ENCODE data around the gene CGB1.

The CGB1 gene

GRCh38 chr19:49009828-49010227 lies 26.9 kb downstream of the CGB1 start:
- peaks cover 24% of the 10 kb centered on the region for H4K20me1 ChIP-seq (ENCODE audit: insufficient read depth, low read length)
- H3K4me1 ChIP-seq (ENCODE audit: insufficient read depth, low read length): no peaks in the 10 kb centered on the region
- H2AFZ ChIP-seq (ENCODE audit: low read depth, low read length): no peak overlapping the region
- H3K36me3 ChIP-seq (ENCODE audit: insufficient read depth, low read length): peaks cover 85% of the 10 kb centered on the region
- no peak overlapping the region for H3K4me3 ChIP-seq (ENCODE audit: low read depth in 1 of 2, low read length in 2 of 2)
- no peak overlapping the region for H3K9ac ChIP-seq (ENCODE audit: low read depth, low read length)
- no peak for TF ChIP-seq EZH2 (IDR thresholded peaks at IDR 0.05; ENCODE audit: borderline replicate concordance, low read depth, low read length, severe bottlenecking)
- TF ChIP-seq CTCF (IDR thresholded peaks at IDR 0.05; ENCODE audit: borderline replicate concordance, extremely low read depth, low read length, poor library complexity, severe bottlenecking): no peak
- H3K79me2 ChIP-seq (ENCODE audit: insufficient read depth, low read length): no peaks in the 10 kb centered on the region
- DNase-seq (no peak), ATAC-seq (ENCODE audit: insufficient read depth, low read depth) (no peak)
- no peak overlapping the region for H3K27ac ChIP-seq (ENCODE audit: low read length)
- H3K9me3 ChIP-seq (ENCODE audit: insufficient read depth, low read length, severe bottlenecking): no peaks in the 10 kb centered on the region
- H3K4me2 ChIP-seq (ENCODE audit: insufficient read depth, low read length): no peak overlapping the region
- H3K27me3 ChIP-seq (ENCODE audit: insufficient read depth, low read length, poor library complexity): no peaks in the 10 kb centered on the region

GRCh38 chr19:49006905-49007304 lies 29.8 kb downstream of the CGB1 start:
- peaks cover 19% of the 10 kb centered on the region for H4K20me1 ChIP-seq (ENCODE audit: insufficient read depth, low read length)
- TF ChIP-seq EZH2 (IDR thresholded peaks at IDR 0.05; ENCODE audit: borderline replicate concordance, low read depth, low read length, severe bottlenecking): no peak
- no peak for TF ChIP-seq CTCF (IDR thresholded peaks at IDR 0.05; ENCODE audit: borderline replicate concordance, extremely low read depth, low read length, poor library complexity, severe bottlenecking)
- H3K4me2 ChIP-seq (ENCODE audit: insufficient read depth, low read length): no peak overlapping the region
- no peak for ATAC-seq (ENCODE audit: insufficient read depth, low read depth)
- no peak overlapping the region for H3K27ac ChIP-seq (ENCODE audit: low read length)
- no peak overlapping the region for H2AFZ ChIP-seq (ENCODE audit: low read depth, low read length)
- H3K4me3 ChIP-seq (ENCODE audit: low read depth in 1 of 2, low read length in 2 of 2): no peak overlapping the region
- no peaks in the 10 kb centered on the region for H3K79me2 ChIP-seq (ENCODE audit: insufficient read depth, low read length)
- H3K4me1 ChIP-seq (ENCODE audit: insufficient read depth, low read length): no peaks in the 10 kb centered on the region
- H3K27me3 ChIP-seq (ENCODE audit: insufficient read depth, low read length, poor library complexity): no peaks in the 10 kb centered on the region
- peaks cover 87% of the 10 kb centered on the region for H3K36me3 ChIP-seq (ENCODE audit: insufficient read depth, low read length)
- DNase-seq: no peak
- no peak overlapping the region for H3K9ac ChIP-seq (ENCODE audit: low read depth, low read length)
- no peaks in the 10 kb centered on the region for H3K9me3 ChIP-seq (ENCODE audit: insufficient read depth, low read length, severe bottlenecking)

- H3K79me2 ChIP-seq (ENCODE audit: insufficient read depth, low read length): peaks cover 4% of the 10 kb centered on the region; the same call in 1 of the 2 replicates
- ATAC-seq (ENCODE audit: insufficient read depth, low read depth) (no peak), DNase-seq (no peak)
- H3K36me3 ChIP-seq (ENCODE audit: insufficient read depth, low read length): peaks cover 79% of the 10 kb centered on the region
- no peak overlapping the region for H3K27ac ChIP-seq (ENCODE audit: low read length)
- no peaks in the 10 kb centered on the region for H3K4me1 ChIP-seq (ENCODE audit: insufficient read depth, low read length)
- no peak overlapping the region for H3K4me2 ChIP-seq (ENCODE audit: insufficient read depth, low read length)
- no peak overlapping the region for H3K9ac ChIP-seq (ENCODE audit: low read depth, low read length)
- no peaks in the 10 kb centered on the region for H3K27me3 ChIP-seq (ENCODE audit: insufficient read depth, low read length, poor library complexity)
- no peak overlapping the region for H2AFZ ChIP-seq (ENCODE audit: low read depth, low read length)
- H4K20me1 ChIP-seq (ENCODE audit: insufficient read depth, low read length): peaks cover 9% of the 10 kb centered on the region
- no peak for TF ChIP-seq CTCF (IDR thresholded peaks at IDR 0.05; ENCODE audit: borderline replicate concordance, extremely low read depth, low read length, poor library complexity, severe bottlenecking)
- no peak for TF ChIP-seq EZH2 (IDR thresholded peaks at IDR 0.05; ENCODE audit: borderline replicate concordance, low read depth, low read length, severe bottlenecking)
- H3K9me3 ChIP-seq (ENCODE audit: insufficient read depth, low read length, severe bottlenecking): no peaks in the 10 kb centered on the region
- no peak overlapping the region for H3K4me3 ChIP-seq (ENCODE audit: low read depth in 1 of 2, low read length in 2 of 2)
Observed at GRCh38 chr19:49004964-49005614, 31.6 kb downstream of the CGB1 start.

All from DND-41 (cell line).